ENCODE data around the gene GRM3.
A peak's percentile ranks its signal among the peaks of the same experiment; 100 is the strongest.

The GRM3 gene

GRCh38 chr7:86692755-86693154 is 49.0 kb downstream of the GRM3 start:
- no peak for TF ChIP-seq CTCF (IDR thresholded peaks at IDR 0.05; ENCODE audit: insufficient read depth, low read depth, low read length, missing control alignments)
- DNase-seq (ENCODE audit: low read depth) = no peak
- H3K4me3 ChIP-seq (ENCODE audit: low read length) = no peak overlapping the region

GRCh38 chr7:86706406-86706805 is 62.7 kb downstream of the GRM3 start:
- TF ChIP-seq CTCF (IDR thresholded peaks at IDR 0.05; ENCODE audit: insufficient read depth, low read depth, low read length, missing control alignments) = no peak
- no peak overlapping the region for H3K4me3 ChIP-seq (ENCODE audit: low read length)
- no peak for DNase-seq (ENCODE audit: low read depth)

GRCh38 chr7:86708031-86708680 is 64.4 kb downstream of the GRM3 start:
- TF ChIP-seq CTCF (IDR thresholded peaks at IDR 0.05; ENCODE audit: insufficient read depth, low read depth, low read length, missing control alignments) = no peak
- DNase-seq (ENCODE audit: low read depth) = no peak
- no peak overlapping the region for H3K4me3 ChIP-seq (ENCODE audit: low read length)

GRCh38 chr7:86720306-86720705 is 76.6 kb downstream of the GRM3 start:
- H3K4me3 ChIP-seq (ENCODE audit: low read length) = no peak overlapping the region
- TF ChIP-seq CTCF (IDR thresholded peaks at IDR 0.05; ENCODE audit: insufficient read depth, low read depth, low read length, missing control alignments) = no peak
- DNase-seq (ENCODE audit: low read depth) = no peak

GRCh38 chr7:86733783-86734182 is 90.1 kb downstream of the GRM3 start:
- no peak for TF ChIP-seq CTCF (IDR thresholded peaks at IDR 0.05; ENCODE audit: insufficient read depth, low read depth, low read length, missing control alignments)
- DNase-seq (ENCODE audit: low read depth) = peak; percentile 8
- H3K4me3 ChIP-seq (ENCODE audit: low read length) = no peak overlapping the region

- H3K4me3 ChIP-seq (ENCODE audit: low read length) = no peak overlapping the region
- no peak for DNase-seq (ENCODE audit: low read depth)
- TF ChIP-seq CTCF (IDR thresholded peaks at IDR 0.05; ENCODE audit: insufficient read depth, low read depth, low read length, missing control alignments) = no peak
Measured at GRCh38 chr7:86745013-86745745, 101.5 kb downstream of the GRM3 start.

Measured in epithelial cell of esophagus (primary cell).